Measurements from ENCODE around the gene MTMR2.

MTMR2 gene

GRCh38 chr11:95799546-95799945, 124.4 kb downstream of the MTMR2 start:
- POLR2A ChIA-PET = no interaction called here
- TF ChIP-seq CTCF (IDR thresholded peaks at IDR 0.05; ENCODE audit: insufficient read depth, low read length, missing control alignments) = no peak
- no peak overlapping the region for H3K4me3 ChIP-seq (ENCODE audit: low read depth, low read length)
- no peak for DNase-seq (ENCODE audit: low read depth, low spot score)
- CTCF ChIA-PET = interaction anchor here (1.2 kb wide), 1 partner anchor 8 kb away, joined by 3 read pairs; no protein-coding TSS in a partner anchor

- H3K4me3 ChIP-seq (ENCODE audit: low read depth, low read length) = no peak overlapping the region
- ChIA-PET POLR2A (no interaction called here), CTCF (interaction anchor here (1.1 kb wide), 1 partner anchor 37 kb away, joined by 3 read pairs; no protein-coding TSS in a partner anchor)
- no peak for TF ChIP-seq CTCF (IDR thresholded peaks at IDR 0.05; ENCODE audit: insufficient read depth, low read length, missing control alignments)
- DNase-seq (ENCODE audit: low read depth, low spot score) = no peak
Measured at GRCh38 chr11:95796501-95796900, 127.4 kb downstream of the MTMR2 start.

GRCh38 chr11:95795627-95796295, 128.1 kb downstream of the MTMR2 start:
- ChIA-PET POLR2A (no interaction called here), CTCF (interaction anchor here (1.1 kb wide), 1 partner anchor 38 kb away, joined by 3 read pairs; no protein-coding TSS in a partner anchor)
- TF ChIP-seq CTCF (IDR thresholded peaks at IDR 0.05; ENCODE audit: insufficient read depth, low read length, missing control alignments) = no peak
- no peak overlapping the region for H3K4me3 ChIP-seq (ENCODE audit: low read depth, low read length)
- no peak for DNase-seq (ENCODE audit: low read depth, low spot score)

- ChIA-PET POLR2A (no interaction called here), CTCF (interaction anchor here (1.0 to 1.3 kb wide), 2 partner anchors 30 to 42 kb away, joined by 3 to 4 read pairs; no protein-coding TSS in a partner anchor)
- TF ChIP-seq CTCF (IDR thresholded peaks at IDR 0.05; ENCODE audit: insufficient read depth, low read length, missing control alignments) = no peak
- no peak overlapping the region for H3K4me3 ChIP-seq (ENCODE audit: low read depth, low read length)
- no peak for DNase-seq (ENCODE audit: low read depth, low spot score)
Measured at GRCh38 chr11:95794086-95794485, 129.8 kb downstream of the MTMR2 start.

- DNase-seq (ENCODE audit: low read depth, low spot score) = no peak
- H3K4me3 ChIP-seq (ENCODE audit: low read depth, low read length) = no peak overlapping the region
- no peak for TF ChIP-seq CTCF (IDR thresholded peaks at IDR 0.05; ENCODE audit: insufficient read depth, low read length, missing control alignments)
- ChIA-PET POLR2A (no interaction called here), CTCF (interaction anchor here (1.0 to 1.4 kb wide), 6 partner anchors 9 to 726 kb away, joined by 3 to 5 read pairs (median 3); partner anchors contain the start of gene MAML2)
Measured at GRCh38 chr11:95793116-95793515, 130.8 kb downstream of the MTMR2 start.

- POLR2A ChIA-PET = no interaction called here
- TF ChIP-seq CTCF (IDR thresholded peaks at IDR 0.05; ENCODE audit: insufficient read depth, low read length, missing control alignments) = no peak
- DNase-seq (ENCODE audit: low read depth, low spot score) = no peak
- CTCF ChIA-PET = interaction anchor here (1.0 to 1.4 kb wide), 6 partner anchors 9 to 725 kb away, joined by 3 to 5 read pairs (median 3); partner anchors contain the start of gene MAML2
- no peak overlapping the region for H3K4me3 ChIP-seq (ENCODE audit: low read depth, low read length)
Measured at GRCh38 chr11:95792700-95793099, 131.2 kb downstream of the MTMR2 start.
